ENCODE results near the gene ITPR3. TPM values are rescaled to one million over a fixed set of nuclear protein-coding genes. Genes with fewer than 3 reads are reported as not detected.

The ITPR3 gene
- total and polyA plus RNA-seq, 2 donors (not counting 3 experiments of a cell fraction or from before 2014, with no cell fraction given) = 28.8 to 52.2 TPM

DNA sequence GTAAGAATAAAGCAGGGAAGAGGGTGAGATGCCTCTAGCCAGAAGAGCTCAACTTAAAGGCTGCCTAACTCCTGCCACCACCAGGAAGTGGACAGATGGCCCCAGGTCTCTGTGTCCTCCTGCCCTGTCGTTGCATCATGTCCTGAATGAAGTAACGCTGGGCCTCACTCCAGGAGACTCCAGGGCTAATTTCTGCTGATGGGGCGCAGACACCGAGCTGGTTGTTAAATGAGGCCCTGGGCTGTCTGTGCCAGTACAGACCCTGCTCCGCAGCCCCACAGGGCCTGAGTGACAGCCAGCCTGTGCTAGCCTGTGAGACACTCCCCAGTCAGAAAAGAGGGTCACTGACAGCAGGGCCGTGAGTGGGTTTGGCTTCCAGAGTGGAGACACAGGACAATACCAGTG lies 119.1 kb downstream of the ITPR3 start:
- FAIRE-seq = no peak
- dilution Hi-C loops (cut with MboI; ENCODE audit: extremely low pct_ligation_motif_present, low sequenced_read_pairs) = no loop called here
- intact Hi-C loops (cut with micrococcal nuclease) = no loop called here

More for the DNA sequence above, 119.1 kb downstream of the ITPR3 start:
- Histone ChIP-seq H3K27me3 (ENCODE audit: control insufficient read depth in 2 of 2, insufficient read depth in 2 of 2, low read length in 2 of 2) (peaks cover 4 to 6% of the 10 kb centered on the region in 2 experiments), H3K9me3 (replicated peaks; ENCODE audit: control insufficient read depth, insufficient read depth, low read length) (no peaks in the 10 kb centered on the region), H3K9me1 (replicated peaks; ENCODE audit: control insufficient read depth, extremely low read depth, insufficient read depth, low read length) (no peaks in the 10 kb centered on the region), H3K9ac (replicated peaks; ENCODE audit: extremely low read depth, insufficient read depth, low read length) (no peak overlapping the region), H3K27ac (ENCODE audit: insufficient read depth, low read depth, low read length) (no peak overlapping the region), H3K4me1 (ENCODE audit: control insufficient read depth, extremely low read depth, insufficient read depth, low read length) (no peaks in the 10 kb centered on the region), H3K79me2 (ENCODE audit: control insufficient read depth, insufficient read depth, low read length) (no peaks in the 10 kb centered on the region), H3K4me3 (replicated peaks in 1 of 3; ENCODE audit: insufficient read depth in 1 of 3, low read depth in 1 of 3, low read length in 3 of 3) (no peak overlapping the region), H2AFZ (ENCODE audit: low read depth, low read length) (no peak overlapping the region), H3K4me2 (ENCODE audit: insufficient read depth, low read length) (no peak overlapping the region), H3K36me3 (ENCODE audit: control insufficient read depth in 2 of 2, extremely low read depth in 1 of 2, insufficient read depth in 2 of 2, low read length in 2 of 2) (no peaks in the 10 kb centered on the region), H4K20me1 (replicated peaks; ENCODE audit: control insufficient read depth, extremely low read depth, insufficient read depth, low read length) (no peaks in the 10 kb centered on the region)
- BruUV-seq (replicated peaks) = no TSS peak
- CTCF ChIA-PET = interaction anchor here (1.1 to 1.2 kb wide), 2 partner anchors 18 to 287 kb away, joined by 3 to 5 read pairs; no protein-coding TSS in a partner anchor
- POLR2A ChIA-PET = no interaction called here
- TF ChIP-seq POLR2AphosphoS5 (IDR thresholded peaks at IDR 0.05; ENCODE audit: insufficient read depth, low read depth, low read length) = no peak
- TF ChIP-seq EZH2 (IDR thresholded peaks at IDR 0.05; ENCODE audit: borderline replicate concordance, low read depth, low read length, severe bottlenecking) = no peak
- no peak for TF ChIP-seq GATA2 (IDR thresholded peaks at IDR 0.05; ENCODE audit: insufficient read depth, insufficient read length, low read depth, low read length)
- no peak for TF ChIP-seq CTCF (IDR thresholded peaks at IDR 0.05; ENCODE audit: extremely low read depth in 1 of 2, insufficient read depth in 1 of 2, low read depth in 1 of 2, low read length in 2 of 2)
- TF ChIP-seq JUN (IDR thresholded peaks at IDR 0.05; ENCODE audit: borderline replicate concordance, insufficient read depth, insufficient read length, low read depth) = no peak
- no peak for TF ChIP-seq FOS (IDR thresholded peaks at IDR 0.05; ENCODE audit: borderline replicate concordance, insufficient read depth, low read length)
- TF ChIP-seq MAX (IDR thresholded peaks at IDR 0.05; ENCODE audit: insufficient read depth, insufficient read length) = no peak
- no peak for TF ChIP-seq POLR2A (IDR thresholded peaks at IDR 0.05; ENCODE audit: low read depth, low read length)
- TF ChIP-seq MYC (IDR thresholded peaks at IDR 0.05; ENCODE audit: low read depth, low read length) = no peak
- DNase-seq (ENCODE audit: low read depth, low spot score) = no peak

Measured in endothelial cell of umbilical vein (primary cell).